ENCODE data around the gene YWHAB.

Gene YWHAB

DNA sequence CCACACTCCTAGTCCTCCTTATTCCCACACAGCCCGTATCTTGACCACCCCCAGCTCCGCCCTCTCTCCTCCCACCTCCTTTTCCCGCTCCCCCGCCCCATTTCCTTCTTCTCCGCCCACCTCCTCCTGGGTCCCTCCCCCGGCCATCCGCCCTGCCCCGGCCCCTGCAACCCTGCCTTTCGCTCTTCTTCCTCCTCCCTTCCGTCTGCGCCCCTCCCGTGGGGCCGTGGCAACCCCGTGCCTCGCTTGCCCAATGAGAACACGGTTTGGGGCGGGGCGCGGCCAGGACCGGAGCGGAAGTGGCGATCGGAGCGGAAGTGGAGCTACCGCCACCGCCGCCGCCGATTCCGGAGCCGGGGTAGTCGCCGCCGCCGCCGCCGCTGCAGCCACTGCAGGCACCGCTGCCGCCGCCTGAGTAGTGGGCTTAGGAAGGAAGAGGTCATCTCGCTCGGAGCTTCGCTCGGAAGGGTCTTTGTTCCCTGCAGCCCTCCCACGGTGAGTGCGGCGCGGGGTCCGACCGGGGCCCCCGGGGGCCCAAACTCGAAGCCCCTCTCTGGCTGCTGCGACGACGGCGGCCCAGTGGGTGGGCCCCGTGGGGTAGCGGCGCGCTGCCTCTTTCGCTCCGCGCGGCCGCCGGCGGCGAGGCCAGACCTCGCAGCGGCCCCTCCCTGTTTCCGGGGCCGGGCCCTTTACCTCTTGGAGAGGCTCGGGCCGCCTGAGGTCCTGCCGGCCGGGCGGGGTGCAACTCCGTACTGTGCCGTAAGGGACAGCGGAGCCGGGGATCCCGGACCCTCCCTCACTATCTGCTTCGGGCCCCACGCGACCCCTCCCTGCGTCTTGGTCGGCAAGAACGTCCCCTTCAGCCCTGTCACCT, at the start of gene YWHAB:
Gene YWHAB (plus strand): TSS at position 314 of the 874 bp plus-strand sequence. CDS start 15,829 bp downstream, outside the sequence.
- Mint-ChIP-seq H3K36me3 (no peaks in the 10 kb centered on the region), H3K27ac (peak within 1 kb of the TSS; percentile 91), H3K4me3 (peak within 1 kb of the TSS; percentile 89), H3K4me1 (peaks cover 35% of the 10 kb centered on the region), H3K9me3 (no peaks in the 10 kb centered on the region), H3K27me3 (no peaks in the 10 kb centered on the region)
- ATAC-seq (ENCODE audit: low read depth) (peak; percentile 92), DNase-seq (ENCODE audit: low spot score in 2 of 2) (peak; percentile 92 to 93)

DNA sequence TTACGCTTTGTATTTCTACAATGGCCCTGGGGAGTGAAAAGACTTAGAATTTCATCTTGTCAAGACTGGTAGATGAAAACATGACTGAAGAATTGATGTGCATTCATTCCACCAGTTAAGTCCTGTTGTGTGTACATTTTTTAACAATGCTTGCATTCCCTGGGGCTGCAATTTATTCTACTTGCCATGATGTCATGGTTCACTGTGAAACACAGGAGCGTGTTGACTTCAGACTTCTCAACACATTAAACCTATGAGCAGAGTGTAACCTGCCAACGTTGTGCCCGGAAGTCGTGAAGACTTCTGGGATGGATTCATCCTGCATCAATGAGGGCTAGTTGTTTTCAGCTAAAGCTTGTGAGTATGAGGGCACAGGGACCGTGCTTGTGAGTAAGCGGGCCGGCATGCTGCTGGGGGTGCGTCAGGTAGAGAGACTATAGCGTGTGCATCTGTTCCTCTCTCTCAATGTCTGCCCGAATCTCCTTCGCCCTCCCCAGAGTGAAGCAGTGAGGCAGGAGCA, 48.8 kb upstream of the YWHAB start:
- ATAC-seq (ENCODE audit: low read depth) (no peak), DNase-seq (ENCODE audit: low spot score in 2 of 2) (no peak)
- Mint-ChIP-seq H3K9me3 (peaks cover 3% of the 10 kb centered on the region), H3K36me3 (peaks cover 4% of the 10 kb centered on the region), H3K4me1 (no peaks in the 10 kb centered on the region), H3K27ac (no peak overlapping the region), H3K4me3 (no peak overlapping the region), H3K27me3 (peaks cover 17% of the 10 kb centered on the region)

DNA sequence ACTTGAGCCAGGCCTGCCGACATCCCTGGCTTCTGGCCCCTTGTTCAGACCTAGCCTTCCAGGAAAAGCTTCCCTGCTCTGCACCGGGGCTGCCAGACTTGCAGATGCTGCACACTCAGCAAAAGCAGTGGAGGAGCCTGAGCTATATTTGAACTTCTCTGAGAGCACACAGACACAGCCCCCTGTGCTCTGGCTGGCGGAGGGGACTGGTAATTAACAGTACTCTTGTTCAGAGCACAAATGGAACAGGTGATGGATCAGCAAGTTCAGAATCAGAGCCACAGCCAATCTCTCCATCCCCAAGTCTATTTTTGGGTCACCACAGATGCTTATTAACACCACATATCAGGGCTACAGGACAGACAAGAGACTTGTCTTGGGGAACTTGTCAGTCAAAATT, 47.6 kb upstream of the YWHAB start:
- ATAC-seq (ENCODE audit: low read depth), result no peak
- Mint-ChIP-seq H3K9me3 (peaks cover 3% of the 10 kb centered on the region), H3K4me1 (no peaks in the 10 kb centered on the region), H3K4me3 (no peak overlapping the region), H3K27me3 (peaks cover 23% of the 10 kb centered on the region), H3K27ac (no peak overlapping the region), H3K36me3 (peaks cover 4% of the 10 kb centered on the region)
- no peak for DNase-seq (ENCODE audit: low spot score in 2 of 2)

DNA sequence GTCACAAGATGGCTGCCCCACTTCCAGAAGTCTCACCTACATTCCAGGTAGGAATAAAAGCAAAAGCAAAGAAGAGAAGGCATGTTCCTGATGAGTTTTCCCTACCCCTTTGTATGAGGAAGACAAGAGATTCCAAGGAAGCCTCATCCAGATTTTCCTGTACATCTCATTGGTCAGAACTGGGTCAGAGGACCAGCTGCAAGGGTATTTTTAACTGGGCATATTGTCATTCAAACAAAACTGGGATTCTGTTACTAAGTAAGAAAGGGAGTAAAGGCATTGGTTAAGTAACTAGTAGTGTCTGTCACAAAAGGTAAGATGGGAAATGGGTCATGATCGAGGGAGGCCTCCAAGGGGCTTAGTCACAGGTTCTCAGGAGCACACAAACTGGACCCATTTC, 47.0 kb upstream of the YWHAB start:
- Mint-ChIP-seq H3K9me3 (peaks cover 3% of the 10 kb centered on the region), H3K4me3 (no peak overlapping the region), H3K4me1 (no peaks in the 10 kb centered on the region), H3K36me3 (peaks cover 4% of the 10 kb centered on the region), H3K27me3 (peaks cover 27% of the 10 kb centered on the region), H3K27ac (no peak overlapping the region)
- ATAC-seq (ENCODE audit: low read depth) (no peak), DNase-seq (ENCODE audit: low spot score in 2 of 2) (no peak)

DNA sequence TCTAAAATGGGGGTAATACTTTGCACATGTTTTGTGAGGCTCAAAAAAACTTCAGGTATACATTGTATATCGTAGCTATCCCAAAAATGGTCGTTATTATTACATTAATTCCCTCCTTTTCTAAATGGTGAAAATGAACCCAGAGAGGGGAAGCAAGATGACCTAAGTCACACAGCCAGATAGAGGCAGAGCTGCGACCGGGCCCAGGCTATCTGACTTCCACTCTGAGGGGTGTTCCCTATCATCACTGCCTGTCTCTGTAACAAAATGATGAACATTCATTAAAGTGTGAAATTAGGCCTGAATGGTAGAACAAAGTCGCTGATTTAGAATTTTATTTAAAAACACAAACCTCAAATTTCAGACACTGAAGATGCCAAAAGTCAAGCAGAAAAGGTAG, 46.0 kb upstream of the YWHAB start:
- no peak overlapping the region for H3K27ac Mint-ChIP-seq
- H3K4me3 Mint-ChIP-seq, result no peak overlapping the region
- peaks cover 3% of the 10 kb centered on the region for H3K9me3 Mint-ChIP-seq
- H3K4me1 Mint-ChIP-seq, result no peaks in the 10 kb centered on the region
- no peak for DNase-seq (ENCODE audit: low spot score in 2 of 2)
- no peak for ATAC-seq (ENCODE audit: low read depth)
- H3K27me3 Mint-ChIP-seq, result peaks cover 29% of the 10 kb centered on the region
- peaks cover 4% of the 10 kb centered on the region for H3K36me3 Mint-ChIP-seq

DNA sequence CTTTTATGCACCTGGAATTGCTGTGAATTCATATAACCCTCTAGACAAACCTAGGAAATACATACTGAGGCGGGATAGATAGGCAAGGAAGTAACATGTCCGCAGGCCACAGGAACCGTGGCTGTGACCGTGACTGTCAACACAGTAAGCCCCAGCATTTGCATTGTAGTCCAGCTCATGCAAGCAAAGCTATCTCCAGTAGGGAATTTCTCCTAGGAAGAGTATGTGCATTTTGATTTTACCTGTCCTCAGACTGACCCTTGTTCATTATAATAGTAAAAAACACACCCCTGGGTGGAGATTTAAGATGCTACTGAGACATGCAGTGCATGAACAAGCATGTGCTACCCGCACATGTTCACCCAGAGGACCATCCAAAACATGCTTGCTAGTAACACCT, 44.7 kb upstream of the YWHAB start:
- H3K36me3 Mint-ChIP-seq, result peaks cover 4% of the 10 kb centered on the region
- H3K27me3 Mint-ChIP-seq, result peaks cover 28% of the 10 kb centered on the region
- no peak overlapping the region for H3K27ac Mint-ChIP-seq
- ATAC-seq (ENCODE audit: low read depth), result no peak
- no peak for DNase-seq (ENCODE audit: low spot score in 2 of 2)
- no peaks in the 10 kb centered on the region for H3K4me1 Mint-ChIP-seq
- H3K4me3 Mint-ChIP-seq, result no peak overlapping the region
- peaks cover 3% of the 10 kb centered on the region for H3K9me3 Mint-ChIP-seq

DNA sequence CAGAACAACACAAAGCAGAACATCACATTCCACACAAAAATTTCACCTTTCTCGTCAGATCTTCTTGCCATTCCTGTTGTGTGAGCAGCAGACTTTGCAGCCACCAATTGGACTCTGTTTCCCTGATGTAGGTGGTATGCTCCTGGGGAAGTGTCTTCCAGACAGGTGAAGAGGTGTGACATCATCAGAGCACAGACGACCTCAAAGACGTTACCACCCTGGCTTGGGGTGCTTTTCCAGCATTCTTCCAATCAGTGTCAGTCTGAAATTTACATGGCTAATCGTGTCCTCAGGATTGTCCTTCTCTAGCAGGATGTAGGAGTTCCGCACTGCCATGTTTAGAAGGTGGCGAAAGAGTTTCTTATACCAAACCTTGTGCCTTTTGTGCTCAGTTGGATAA, 43.5 kb upstream of the YWHAB start:
- Mint-ChIP-seq H3K27me3 (peaks cover 28% of the 10 kb centered on the region), H3K27ac (no peak overlapping the region), H3K9me3 (peaks cover 3% of the 10 kb centered on the region), H3K36me3 (peaks cover 4% of the 10 kb centered on the region), H3K4me3 (no peak overlapping the region), H3K4me1 (no peaks in the 10 kb centered on the region)
- DNase-seq (ENCODE audit: low spot score in 2 of 2) (no peak), ATAC-seq (ENCODE audit: low read depth) (no peak)

DNA sequence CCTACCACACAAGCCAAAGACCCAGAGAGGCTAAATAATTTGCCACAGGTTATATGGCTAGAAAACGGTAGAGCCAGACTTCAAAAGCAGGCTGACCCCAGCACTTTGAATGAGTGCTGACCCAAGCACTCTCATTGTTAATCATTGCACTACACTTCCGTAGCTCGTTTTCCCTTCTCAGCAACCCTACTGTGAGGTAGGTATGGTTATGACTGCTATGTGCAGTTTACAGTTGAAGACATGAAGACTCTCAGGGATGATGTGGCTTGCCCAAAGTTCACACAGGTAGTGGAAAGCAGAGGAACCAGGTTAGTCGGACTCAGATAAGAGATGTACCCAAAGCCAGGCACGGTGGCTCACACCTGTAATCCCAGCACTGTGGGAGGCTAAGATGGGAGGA, 41.6 kb upstream of the YWHAB start:
- Mint-ChIP-seq H3K36me3 (peaks cover 4% of the 10 kb centered on the region), H3K4me3 (no peak overlapping the region), H3K9me3 (peaks cover 3% of the 10 kb centered on the region), H3K27me3 (peaks cover 23% of the 10 kb centered on the region), H3K27ac (no peak overlapping the region), H3K4me1 (no peaks in the 10 kb centered on the region)
- no peak for DNase-seq (ENCODE audit: low spot score in 2 of 2)
- ATAC-seq (ENCODE audit: low read depth), result no peak

DNA sequence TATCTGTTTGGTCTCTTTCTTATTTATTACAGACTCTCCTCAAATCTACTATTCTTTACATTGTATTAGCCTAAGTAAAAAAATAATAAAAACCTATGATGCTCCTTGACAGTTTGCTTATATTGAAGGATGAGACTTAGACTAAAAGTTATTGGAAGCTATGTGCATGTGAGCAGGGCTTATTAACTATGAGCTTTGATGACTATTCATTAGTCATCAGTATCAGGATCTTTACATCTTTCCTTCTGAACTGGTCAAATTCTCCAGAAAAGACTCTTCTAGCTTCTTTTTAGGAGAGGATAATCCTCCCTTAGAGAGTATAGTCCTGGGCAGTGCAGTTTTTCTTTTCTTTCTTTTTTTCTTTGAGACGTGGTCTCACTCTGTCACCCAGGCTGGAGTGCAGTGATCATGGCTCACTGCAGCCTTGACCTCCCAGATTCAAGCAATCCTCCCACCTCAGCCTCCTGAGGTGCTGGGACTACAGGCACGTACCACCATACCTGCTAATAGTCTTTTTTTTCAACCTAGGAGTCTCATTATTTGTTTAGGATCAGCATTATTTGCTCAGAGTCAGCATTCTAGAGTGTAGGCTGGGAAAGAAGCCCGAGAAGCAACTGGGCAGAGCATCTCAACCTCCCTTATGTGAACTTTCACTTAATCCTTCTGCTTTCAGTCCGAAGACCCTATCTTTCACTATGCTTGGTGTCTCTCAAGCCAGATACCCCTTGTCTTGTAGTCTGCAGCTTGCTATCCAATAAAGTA, 37.1 kb upstream of the YWHAB start:
- no peaks in the 10 kb centered on the region for H3K9me3 Mint-ChIP-seq
- no peak overlapping the region for H3K27ac Mint-ChIP-seq
- DNase-seq (ENCODE audit: low spot score in 2 of 2), result no peak
- no peaks in the 10 kb centered on the region for H3K36me3 Mint-ChIP-seq
- ATAC-seq (ENCODE audit: low read depth), result no peak
- no peaks in the 10 kb centered on the region for H3K4me1 Mint-ChIP-seq
- H3K27me3 Mint-ChIP-seq, result peaks cover 10% of the 10 kb centered on the region
- H3K4me3 Mint-ChIP-seq, result no peak overlapping the region

DNA sequence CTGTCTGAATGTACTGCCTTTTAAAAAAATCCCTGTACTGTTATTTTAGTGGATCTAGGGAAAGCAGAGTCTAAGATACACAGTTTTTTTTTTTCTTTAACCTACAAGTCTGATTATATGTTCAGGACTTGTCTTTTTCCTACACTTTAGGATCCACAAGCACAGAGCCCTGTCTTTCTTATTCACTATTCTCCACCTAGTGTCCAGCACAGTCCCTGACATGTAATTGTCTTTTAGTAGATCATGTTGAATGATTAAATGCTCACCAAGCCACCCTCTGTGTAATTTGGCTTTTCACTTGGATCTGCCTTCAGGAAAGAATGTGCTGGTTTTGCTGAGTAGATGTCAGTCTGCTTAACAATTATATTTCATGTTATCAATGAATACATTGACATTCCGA, 35.8 kb upstream of the YWHAB start:
- H3K27me3 Mint-ChIP-seq, result peaks cover 7% of the 10 kb centered on the region
- no peak overlapping the region for H3K27ac Mint-ChIP-seq
- no peak overlapping the region for H3K4me3 Mint-ChIP-seq
- no peaks in the 10 kb centered on the region for H3K4me1 Mint-ChIP-seq
- DNase-seq (ENCODE audit: low spot score in 2 of 2) (no peak), ATAC-seq (ENCODE audit: low read depth) (no peak)
- no peaks in the 10 kb centered on the region for H3K9me3 Mint-ChIP-seq
- H3K36me3 Mint-ChIP-seq, result no peaks in the 10 kb centered on the region

DNA sequence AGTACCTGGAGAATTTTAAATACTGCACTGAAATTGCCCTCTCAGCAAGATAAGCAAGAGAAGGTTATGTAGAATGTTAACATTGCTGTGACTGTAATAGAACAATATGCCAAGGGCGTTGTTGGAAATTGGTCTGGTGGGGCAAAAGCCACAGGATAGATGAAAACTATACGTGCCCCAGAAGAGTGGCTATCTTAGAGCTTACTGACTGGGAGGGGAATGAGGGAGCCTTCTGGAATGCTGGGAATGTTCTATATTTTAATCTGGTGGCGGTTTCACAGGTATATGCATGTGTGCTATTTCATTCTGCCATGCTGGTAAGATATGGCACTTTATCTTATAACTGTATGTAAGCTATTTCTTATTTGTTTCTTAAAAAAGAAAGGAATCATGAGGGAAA, 35.2 kb upstream of the YWHAB start:
- Mint-ChIP-seq H3K9me3 (peaks cover 3% of the 10 kb centered on the region), H3K4me1 (no peaks in the 10 kb centered on the region), H3K36me3 (no peaks in the 10 kb centered on the region), H3K4me3 (no peak overlapping the region), H3K27me3 (peaks cover 4% of the 10 kb centered on the region), H3K27ac (no peak overlapping the region)
- no peak for ATAC-seq (ENCODE audit: low read depth)
- no peak for DNase-seq (ENCODE audit: low spot score in 2 of 2)

DNA sequence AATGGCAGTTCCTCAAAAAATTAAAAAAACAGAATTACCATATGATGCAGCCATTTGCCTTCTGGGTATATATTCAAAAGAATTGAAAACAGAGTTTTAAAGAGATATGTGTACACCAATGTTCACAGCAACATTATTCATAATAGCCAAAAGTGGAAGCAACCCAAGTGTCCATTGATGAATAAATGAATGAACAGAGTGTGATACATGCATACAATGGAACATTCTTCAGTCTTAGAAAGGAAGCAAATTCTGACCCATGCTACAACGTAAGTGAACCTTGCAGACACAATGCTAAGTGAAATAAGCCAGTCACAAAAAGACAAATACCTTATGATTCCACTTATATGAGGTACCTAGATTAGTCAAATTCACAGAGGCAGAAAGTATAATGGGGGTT, 34.7 kb upstream of the YWHAB start:
- no peaks in the 10 kb centered on the region for H3K36me3 Mint-ChIP-seq
- peaks cover 3% of the 10 kb centered on the region for H3K9me3 Mint-ChIP-seq
- peaks cover 4% of the 10 kb centered on the region for H3K27me3 Mint-ChIP-seq
- no peak for ATAC-seq (ENCODE audit: low read depth)
- no peak overlapping the region for H3K27ac Mint-ChIP-seq
- H3K4me1 Mint-ChIP-seq, result no peaks in the 10 kb centered on the region
- DNase-seq (ENCODE audit: low spot score in 2 of 2), result no peak
- no peak overlapping the region for H3K4me3 Mint-ChIP-seq

DNA sequence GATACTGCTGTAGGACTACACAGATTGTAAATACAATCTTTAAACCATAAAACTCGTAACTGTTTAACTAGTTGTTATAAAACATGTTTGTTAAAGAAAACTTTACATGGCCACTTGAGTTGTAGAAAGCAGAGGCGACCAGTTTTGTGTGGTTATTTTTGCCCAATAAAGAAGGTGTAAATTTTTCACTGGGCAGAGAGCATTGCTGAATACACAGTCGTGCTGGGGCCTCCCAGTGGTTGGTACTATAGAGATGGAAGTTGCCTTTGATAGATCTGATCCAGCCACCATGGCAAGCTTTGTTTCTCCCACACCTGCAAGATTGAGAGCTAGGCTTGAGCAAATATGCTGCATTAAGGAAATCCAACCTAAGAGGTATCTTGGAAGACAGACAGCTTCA, 34.0 kb upstream of the YWHAB start:
- Mint-ChIP-seq H3K4me1 (peaks cover 1% of the 10 kb centered on the region), H3K36me3 (no peaks in the 10 kb centered on the region), H3K27ac (no peak overlapping the region), H3K27me3 (peaks cover 4% of the 10 kb centered on the region), H3K4me3 (no peak overlapping the region), H3K9me3 (peaks cover 5% of the 10 kb centered on the region)
- DNase-seq (ENCODE audit: low spot score in 2 of 2), result no peak
- ATAC-seq (ENCODE audit: low read depth), result no peak

DNA sequence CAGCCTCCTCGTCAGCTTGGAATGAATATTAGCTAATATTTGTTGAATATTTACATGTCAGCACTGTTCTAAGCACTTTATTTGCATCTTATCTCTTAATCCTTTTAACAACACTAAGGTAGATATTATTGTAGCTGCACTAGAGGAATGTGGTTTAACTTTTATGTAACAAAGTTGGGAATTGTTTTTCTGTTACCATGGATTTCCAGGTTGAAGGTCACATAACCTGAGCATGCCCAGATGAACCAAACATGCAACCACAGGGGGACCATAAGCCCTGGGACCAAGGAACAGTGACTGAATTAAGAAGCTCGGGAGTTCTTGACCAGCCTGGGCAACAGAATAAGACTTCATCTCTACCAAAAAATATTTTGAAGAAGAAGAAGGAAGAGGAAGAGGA, 29.1 kb upstream of the YWHAB start:
- Mint-ChIP-seq H3K4me3 (no peak overlapping the region), H3K9me3 (peaks cover 7% of the 10 kb centered on the region), H3K4me1 (peaks cover 3% of the 10 kb centered on the region), H3K27me3 (no peaks in the 10 kb centered on the region), H3K27ac (no peak overlapping the region), H3K36me3 (peaks cover 2% of the 10 kb centered on the region)
- ATAC-seq (ENCODE audit: low read depth) (no peak), DNase-seq (ENCODE audit: low spot score in 2 of 2) (no peak)

Measured in memory B cell (primary cell).